GM18526 (cell line): ENCODE data around the gene DNPEP.

Source experiments
- POLR2A ChIP-seq: IDR thresholded peaks from 3 replicates; pipeline ENCODE4 v1.6.1; 2011; ENCODE audit not compliant: insufficient read length; ENCODE audit errors: extremely low read depth

DNPEP gene

DNA sequence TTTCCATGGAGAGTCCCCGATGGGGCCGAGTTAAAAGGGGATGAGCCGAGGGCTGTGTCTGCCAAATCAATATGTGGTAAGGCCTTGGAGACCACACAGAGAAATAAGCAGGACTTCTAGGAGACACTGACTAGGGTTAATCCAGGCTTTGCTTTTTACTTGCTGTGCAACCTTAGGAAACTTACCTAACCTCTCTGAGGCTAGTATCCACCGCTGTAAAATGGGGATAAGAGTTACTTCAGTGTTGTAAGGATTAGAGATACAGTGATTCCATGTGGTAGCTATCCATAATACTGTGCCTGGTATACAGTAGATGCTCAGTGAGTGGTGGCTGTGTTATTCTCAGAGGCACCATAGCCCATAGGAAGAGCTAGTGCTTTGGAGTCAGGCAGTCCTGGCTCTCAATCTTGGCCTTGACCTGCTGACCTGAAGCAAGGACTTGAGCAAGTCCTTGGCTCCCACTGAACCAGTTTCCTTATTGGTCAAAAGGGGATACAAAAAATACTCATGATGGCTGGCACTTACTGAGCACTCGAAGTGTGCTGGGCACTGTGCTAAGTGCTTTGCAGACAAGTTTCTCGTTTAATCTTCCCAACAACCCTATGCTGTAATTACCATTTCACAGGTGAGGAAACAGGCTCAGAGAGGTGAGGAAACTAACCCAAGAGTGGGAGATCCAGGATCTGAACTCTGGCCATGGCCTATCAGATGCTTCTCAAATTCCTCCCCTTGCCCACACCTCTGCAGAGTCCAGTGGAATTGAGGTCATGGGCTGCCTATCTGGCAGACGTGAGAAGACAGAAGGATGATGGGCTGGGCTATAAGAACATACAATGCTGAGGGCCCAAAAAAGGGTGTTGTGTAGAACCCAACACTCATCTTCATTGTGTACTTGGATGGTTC is 18.5 kb upstream of the DNPEP start:
- TF ChIP-seq POLR2A, result no peak

DNA sequence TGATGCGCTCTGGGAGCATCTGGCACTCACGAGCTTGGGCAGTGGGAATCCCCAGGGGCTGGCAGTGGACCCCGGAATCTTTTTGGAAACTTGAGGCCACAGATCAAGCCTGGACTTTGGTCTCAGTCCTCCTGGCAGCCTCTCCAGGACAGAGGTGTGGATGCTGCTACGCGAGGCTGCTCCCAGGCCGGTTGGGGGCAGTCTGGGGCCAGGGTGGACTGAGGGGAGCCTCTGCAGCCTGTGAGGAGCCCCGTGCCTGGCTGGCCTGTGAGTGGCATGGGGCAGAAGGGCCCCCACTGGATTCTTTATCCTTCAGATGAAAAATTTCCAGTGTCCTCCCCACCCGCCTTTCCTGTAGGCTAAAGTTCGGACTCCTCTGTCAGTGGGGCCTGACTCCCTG is 17.7 kb upstream of the DNPEP start:
- no peak for TF ChIP-seq POLR2A

DNA sequence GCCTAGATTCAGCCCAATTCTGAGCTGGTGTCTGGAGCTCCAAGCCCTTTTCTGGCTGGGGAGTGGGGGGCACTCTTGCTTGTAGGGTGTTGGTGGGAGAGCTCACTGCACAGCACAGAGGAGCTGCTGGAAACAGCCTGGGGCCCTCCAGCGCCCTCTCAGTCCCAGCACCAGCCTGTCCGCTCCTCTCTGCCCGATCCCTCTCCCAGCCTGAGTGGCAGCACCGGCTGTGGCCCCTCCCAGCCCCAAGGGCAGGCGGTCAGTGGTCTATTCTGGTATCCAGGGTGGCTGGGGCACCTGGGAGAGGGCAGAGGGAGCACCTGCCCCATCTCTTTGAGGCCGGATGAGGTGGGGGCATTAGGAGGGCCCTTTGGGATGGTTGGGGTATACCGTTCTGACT is 17.2 kb upstream of the DNPEP start:
- no peak for TF ChIP-seq POLR2A

DNA sequence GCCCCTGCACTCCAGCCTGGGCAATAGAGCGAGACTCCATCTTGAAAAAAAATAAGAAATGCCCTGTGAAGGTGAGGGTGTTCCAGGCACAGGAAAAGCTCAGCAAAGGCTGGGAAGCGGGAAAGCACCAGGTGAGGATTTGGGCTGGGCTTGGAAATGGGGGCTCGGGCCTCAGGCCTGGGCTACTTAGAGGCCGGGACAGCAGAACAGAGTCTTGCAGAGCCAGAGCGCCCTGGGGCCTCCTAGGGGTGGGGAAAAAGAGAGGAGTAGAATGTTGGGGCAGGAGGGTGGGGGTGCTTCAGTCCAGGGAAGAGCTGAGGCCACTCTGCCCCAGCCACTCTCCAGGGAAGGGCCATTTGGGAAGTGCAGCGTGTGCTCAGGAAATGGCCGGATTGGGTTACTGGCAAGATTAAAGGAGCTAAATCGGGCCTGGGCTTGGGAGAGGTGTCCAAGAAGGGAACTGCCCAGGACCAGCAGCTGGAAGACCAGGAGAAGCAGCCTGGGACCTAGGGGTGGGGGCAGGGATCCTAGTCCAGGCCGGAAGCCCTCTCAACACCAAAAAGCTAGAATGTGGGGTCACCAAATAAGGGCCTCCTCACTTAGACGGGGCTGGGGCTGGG is 16.7 kb upstream of the DNPEP start:
- no peak for TF ChIP-seq POLR2A

DNA sequence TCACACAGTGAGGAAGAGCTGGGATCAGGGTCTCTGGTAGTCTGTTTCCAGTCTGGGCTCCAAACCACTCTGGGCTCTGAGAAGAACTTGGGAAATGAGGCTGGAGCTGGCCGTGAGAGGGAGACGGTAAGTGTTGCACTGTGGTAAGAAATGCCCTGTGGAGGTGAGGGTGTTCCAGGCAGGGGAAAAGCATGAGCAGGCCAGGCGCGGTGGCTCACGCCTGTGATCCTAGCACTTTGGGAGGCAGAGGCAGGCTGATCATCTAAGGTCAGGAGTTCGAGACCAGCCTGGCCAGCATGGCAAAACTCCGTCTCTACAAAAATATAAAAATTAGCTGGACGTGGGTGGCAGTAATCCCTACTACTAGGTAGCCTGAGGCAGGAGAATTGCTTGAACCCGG is 16.1 kb upstream of the DNPEP start:
- no peak for TF ChIP-seq POLR2A

DNA sequence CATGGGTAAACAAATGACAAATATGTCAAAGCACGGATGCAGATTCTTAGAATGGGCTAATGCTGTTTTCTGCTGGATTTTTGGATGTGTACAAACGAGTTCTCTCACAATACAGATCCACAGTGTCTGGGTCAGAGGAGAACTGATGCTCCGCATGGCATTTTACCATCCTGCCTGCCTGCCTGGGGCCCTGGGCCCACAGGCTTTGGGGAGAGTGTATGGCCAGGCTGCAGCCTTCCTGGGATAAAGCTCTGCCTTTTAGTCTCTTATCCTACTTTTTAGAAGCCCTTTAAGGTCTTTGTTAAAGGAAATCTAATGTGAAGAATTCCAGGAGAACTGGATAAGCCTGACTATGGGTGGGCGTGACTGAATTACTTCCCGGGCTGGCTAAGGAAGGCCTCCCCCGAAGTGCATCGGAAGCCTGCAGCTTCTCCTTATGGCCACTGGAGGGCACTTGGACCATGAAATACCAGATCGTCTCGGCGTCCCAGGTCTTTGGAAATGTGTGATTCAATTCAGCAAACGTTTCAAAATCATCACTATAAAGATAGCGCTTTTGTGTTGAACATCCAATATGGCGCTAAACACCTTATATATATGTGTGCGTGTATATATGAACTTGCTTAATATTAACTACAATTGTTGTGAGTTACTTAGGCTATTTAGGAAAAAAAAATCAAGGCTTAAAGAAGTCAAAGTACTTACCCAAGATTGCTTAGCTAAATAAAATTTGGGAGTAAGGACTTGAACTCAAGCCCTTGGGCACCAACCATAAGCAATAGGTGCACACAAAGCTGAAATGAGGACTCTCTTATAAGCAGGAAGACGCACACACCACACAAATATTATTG is 15.2 kb upstream of the DNPEP start:
- no peak for TF ChIP-seq POLR2A

DNA sequence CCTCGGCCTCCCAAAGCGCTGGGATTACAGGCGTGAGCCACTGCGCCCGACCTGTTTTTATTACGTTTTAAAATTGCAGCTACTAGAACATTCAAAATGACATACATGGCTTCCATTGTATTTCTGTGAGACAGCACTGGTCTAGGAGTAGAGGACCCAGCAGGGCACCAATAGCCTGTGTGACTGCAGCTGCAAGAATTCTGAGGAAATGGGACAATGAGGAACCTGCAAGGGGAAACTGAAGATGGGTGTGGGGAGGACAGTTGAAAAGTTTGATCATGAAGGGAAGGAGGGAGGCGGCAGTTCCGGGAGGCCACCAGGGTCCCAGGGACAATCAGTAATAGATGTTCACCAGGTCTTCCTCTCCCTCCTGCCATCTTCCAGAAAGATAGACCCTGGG is 13.9 kb upstream of the DNPEP start:
- no peak for TF ChIP-seq POLR2A

DNA sequence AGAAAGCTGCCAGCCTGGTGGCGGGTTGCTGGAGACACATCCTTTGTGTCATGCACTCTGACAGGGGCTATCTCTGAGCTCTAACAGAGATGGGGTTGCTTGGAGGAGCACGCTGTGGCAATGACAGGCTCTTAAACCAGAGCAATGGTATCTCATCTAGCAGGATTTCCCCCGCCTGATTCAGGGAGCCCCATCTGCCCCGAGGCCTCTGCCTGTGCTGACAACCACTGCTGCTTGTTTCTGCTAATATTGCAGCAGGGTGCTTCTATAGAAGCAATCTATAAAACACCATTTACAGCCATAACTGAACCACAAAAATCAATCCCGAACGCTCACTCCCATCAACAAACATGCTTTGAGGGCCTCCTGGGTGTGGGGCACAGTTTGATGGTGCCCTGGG is 12.8 kb upstream of the DNPEP start:
- no peak for TF ChIP-seq POLR2A

DNA sequence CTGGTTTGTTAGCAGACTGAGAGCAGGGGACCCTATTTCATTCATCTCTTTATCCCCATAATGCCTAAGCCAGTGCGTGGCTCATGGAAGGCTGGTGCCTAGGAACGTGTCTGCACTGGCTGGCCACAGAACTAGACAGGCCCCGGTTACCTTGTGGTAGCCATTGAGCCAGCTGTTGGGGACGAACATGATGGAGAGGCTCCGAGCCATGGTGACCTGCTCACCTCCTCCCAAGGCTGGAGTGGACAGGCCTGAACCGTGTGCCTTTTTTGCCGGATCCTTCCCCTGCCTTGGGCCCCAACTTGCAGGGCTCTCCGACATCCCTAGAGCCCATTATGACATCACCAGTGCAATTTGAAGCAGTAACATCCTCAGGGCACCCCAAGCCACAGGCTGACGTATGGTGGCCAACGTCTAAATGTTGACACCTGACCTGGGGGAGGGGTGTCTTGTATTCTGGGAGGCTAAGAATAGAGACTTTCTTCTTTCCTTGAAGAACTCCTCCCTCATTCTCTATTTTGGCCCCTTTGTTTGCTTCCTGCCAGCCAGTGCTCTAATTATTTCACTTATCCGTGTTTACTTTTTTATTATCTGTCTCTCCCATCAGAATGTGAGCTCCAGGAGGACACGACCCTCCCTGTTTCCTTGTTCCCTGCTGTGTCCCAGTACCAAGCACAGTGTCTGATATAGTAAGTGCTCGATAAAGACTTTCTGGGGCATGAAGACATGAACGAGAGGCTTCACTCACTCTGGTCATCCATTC is 12.2 kb upstream of the DNPEP start:
- TF ChIP-seq POLR2A, result no peak

DNA sequence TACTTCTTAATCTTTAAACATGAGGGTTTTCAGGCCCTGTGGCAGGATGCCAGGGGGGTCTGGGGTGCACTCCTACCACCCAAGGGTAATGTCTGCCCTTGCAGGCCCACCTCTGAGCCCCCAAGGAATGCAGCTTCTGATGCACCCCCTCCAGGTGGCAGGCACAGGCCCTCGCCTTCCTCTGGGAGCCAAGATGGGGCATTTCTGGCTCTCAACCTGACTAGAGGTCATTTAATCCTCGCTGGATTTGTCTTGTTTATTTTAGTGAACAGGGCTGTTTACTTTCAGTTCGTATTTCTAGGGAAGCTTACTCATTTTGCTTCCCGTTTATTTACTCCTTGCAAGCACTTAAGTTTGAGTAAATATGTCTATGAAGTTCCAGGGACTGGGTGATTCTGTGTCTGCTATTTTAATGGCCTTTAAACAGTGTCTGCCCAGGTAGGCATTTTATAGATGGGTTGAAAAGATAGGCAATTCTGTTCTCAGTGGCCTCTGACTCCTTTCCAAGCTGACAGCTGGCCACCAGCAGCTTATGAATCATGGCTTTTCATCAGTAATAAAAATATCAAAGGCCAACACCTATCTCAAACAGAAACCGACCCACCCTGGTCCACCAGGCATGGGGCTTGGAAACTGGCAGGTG is 11.1 kb upstream of the DNPEP start:
- no peak for TF ChIP-seq POLR2A

DNA sequence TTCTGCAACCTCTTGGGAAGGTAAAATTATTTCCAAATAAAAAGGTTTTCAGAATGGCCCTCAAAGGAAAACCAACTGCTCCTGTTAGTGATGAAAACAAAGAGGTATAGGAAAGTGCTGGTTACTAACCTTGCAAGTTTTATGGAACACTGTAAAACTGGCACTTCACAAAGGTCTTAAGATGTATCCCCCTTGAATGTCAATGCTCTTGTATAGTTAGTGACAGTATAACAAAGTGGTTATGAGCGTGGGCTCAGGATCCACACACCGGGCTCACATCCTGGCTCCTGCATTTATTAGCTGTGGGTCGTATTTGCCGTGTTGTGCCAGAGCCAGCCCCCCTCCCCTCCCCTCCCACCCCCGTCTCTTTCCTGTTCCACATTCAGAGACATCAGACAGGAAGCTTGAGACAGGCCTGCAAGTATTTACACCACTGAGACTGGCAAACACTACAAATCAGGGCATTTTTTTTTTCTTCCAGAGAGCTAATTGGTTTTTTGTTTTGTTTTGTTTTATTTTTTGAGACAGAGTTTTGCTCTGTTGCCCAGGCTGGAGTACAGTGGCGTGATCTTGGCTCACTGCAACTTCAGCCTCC is 9.2 kb upstream of the DNPEP start:
- no peak for TF ChIP-seq POLR2A

DNA sequence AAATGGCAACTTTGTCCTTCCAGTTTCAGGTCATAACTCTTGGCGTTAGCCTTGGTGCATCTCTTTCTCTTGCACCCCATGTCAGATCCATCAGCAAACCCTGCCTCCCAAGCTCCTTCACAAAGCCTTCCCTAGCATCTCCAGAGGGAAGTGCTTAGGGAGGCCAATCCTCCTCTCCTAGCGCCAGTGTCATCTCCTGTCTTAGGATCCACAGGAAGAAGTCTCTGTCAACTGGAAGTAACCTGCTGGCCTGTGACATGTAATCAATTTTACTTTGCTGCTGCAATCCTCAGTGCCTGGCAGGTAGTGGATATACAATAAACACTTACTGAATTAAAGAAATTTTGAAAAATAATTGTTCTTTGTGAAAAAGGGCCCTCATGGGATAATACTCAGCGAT is 7.9 kb upstream of the DNPEP start:
- no peak for TF ChIP-seq POLR2A

DNA sequence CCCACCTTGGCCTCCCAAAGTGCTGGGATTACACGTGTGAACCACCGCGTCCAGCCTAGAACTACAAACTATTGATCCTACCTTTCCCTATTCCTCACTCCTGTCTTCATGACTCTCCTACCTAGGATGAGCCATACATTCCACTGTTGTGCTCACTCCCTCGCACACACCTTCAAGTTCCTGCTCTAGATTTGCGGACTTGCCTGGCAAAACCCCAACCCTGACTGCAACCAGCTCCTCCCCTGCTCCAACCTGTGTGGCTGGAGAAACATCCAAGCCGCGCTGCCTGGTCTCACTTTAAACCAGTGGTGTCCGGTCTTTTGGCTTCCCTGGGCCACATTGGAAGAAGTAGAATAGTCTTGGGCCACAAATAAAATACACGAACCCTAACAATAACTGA is 5.0 kb upstream of the DNPEP start:
- TF ChIP-seq POLR2A, result no peak

- no peak for TF ChIP-seq POLR2A
Measured at GRCh38 chr2:219388907-219389156, 1.1 kb upstream of the DNPEP start.
